ENCODE data around the gene KANSL1.
"Not testable (repeated sequence)": the region's sequence is repeated elsewhere in the genome, so short reads cannot be mapped to it uniquely, and the experiment has no call there.

KANSL1 gene

GRCh38 chr17:46020023-46020761 is 173.0 kb downstream of the KANSL1 start:
- peak; percentile 65 to 76 (median 68) for DNase-seq

- not testable (repeated sequence) for DNase-seq
Observed at GRCh38 chr17:46019408-46019925, 173.8 kb downstream of the KANSL1 start.

GRCh38 chr17:46013502-46014165 is 179.6 kb downstream of the KANSL1 start:
- no peak for DNase-seq

- DNase-seq: no peak
Observed at GRCh38 chr17:46013127-46013501, 180.1 kb downstream of the KANSL1 start.

- DNase-seq: no peak
Observed at GRCh38 chr17:46012506-46013079, 180.6 kb downstream of the KANSL1 start.

- DNase-seq: no peak
Observed at GRCh38 chr17:46011711-46012505, 181.3 kb downstream of the KANSL1 start.

- DNase-seq: no peak
Observed at GRCh38 chr17:46010597-46011186, 182.5 kb downstream of the KANSL1 start.

- DNase-seq: no peak
Observed at GRCh38 chr17:46009681-46010596, 183.3 kb downstream of the KANSL1 start.

- no peak for DNase-seq
Observed at GRCh38 chr17:46008591-46008990, 184.6 kb downstream of the KANSL1 start.

GRCh38 chr17:46007461-46007965 is 185.7 kb downstream of the KANSL1 start:
- no peak for DNase-seq

- DNase-seq: not testable (repeated sequence)
Observed at GRCh38 chr17:46006082-46006481, 187.1 kb downstream of the KANSL1 start.

GRCh38 chr17:46003907-46004748 is 189.1 kb downstream of the KANSL1 start:
- no peak for DNase-seq

GRCh38 chr17:46002973-46003316 is 190.3 kb downstream of the KANSL1 start:
- DNase-seq: no peak

- peak; percentile 53 to 80 (median 77) for DNase-seq
Observed at GRCh38 chr17:46002311-46002972, 190.8 kb downstream of the KANSL1 start.

- DNase-seq: no peak
Observed at GRCh38 chr17:46001390-46002310, 191.6 kb downstream of the KANSL1 start.

- DNase-seq: no peak
Observed at GRCh38 chr17:46000757-46001156, 192.5 kb downstream of the KANSL1 start.

- DNase-seq: no peak
Observed at GRCh38 chr17:46000292-46000691, 192.9 kb downstream of the KANSL1 start.

GRCh38 chr17:45999900-46000290 is 193.3 kb downstream of the KANSL1 start:
- no peak for DNase-seq

Measured in suppressor macrophage treated with lipopolysaccharide for 1 hour (primary cell).